Measurements from ENCODE around the gene HGS. TPM values are rescaled to one million over a fixed set of nuclear protein-coding genes. Genes with fewer than 3 reads are reported as not detected.

Gene HGS
- total RNA-seq, 2 experiments from 2014 or later, result 99.3 to 107 TPM

GRCh38 chr17:81648013-81648706 is 35.7 kb upstream of the HGS start:
- no peaks in the 10 kb centered on the region for H3K9me3 Mint-ChIP-seq
- no peak for DNase-seq
- peaks cover 23% of the 10 kb centered on the region for H3K27me3 Mint-ChIP-seq
- peaks cover 2% of the 10 kb centered on the region for H3K4me1 Mint-ChIP-seq
- H3K4me3 Mint-ChIP-seq, result no peak overlapping the region
- no peaks in the 10 kb centered on the region for H3K36me3 Mint-ChIP-seq
- no peak overlapping the region for H3K27ac Mint-ChIP-seq

GRCh38 chr17:81648707-81649085 is 35.1 kb upstream of the HGS start:
- peaks cover 7% of the 10 kb centered on the region for H3K4me1 Mint-ChIP-seq
- peaks cover 26% of the 10 kb centered on the region for H3K27me3 Mint-ChIP-seq
- no peak for DNase-seq
- no peak overlapping the region for H3K27ac Mint-ChIP-seq
- H3K9me3 Mint-ChIP-seq, result no peaks in the 10 kb centered on the region
- no peak overlapping the region for H3K4me3 Mint-ChIP-seq
- no peaks in the 10 kb centered on the region for H3K36me3 Mint-ChIP-seq

GRCh38 chr17:81650951-81651350 is 32.9 kb upstream of the HGS start:
- H3K27me3 Mint-ChIP-seq, result peaks cover 26% of the 10 kb centered on the region
- no peak overlapping the region for H3K4me3 Mint-ChIP-seq
- no peak overlapping the region for H3K27ac Mint-ChIP-seq
- no peak for DNase-seq
- H3K36me3 Mint-ChIP-seq, result no peaks in the 10 kb centered on the region
- peaks cover 9% of the 10 kb centered on the region for H3K4me1 Mint-ChIP-seq
- H3K9me3 Mint-ChIP-seq, result no peaks in the 10 kb centered on the region

GRCh38 chr17:81651692-81652091 is 32.1 kb upstream of the HGS start:
- no peaks in the 10 kb centered on the region for H3K9me3 Mint-ChIP-seq
- no peak overlapping the region for H3K27ac Mint-ChIP-seq
- no peaks in the 10 kb centered on the region for H3K36me3 Mint-ChIP-seq
- H3K4me1 Mint-ChIP-seq, result peaks cover 9% of the 10 kb centered on the region
- peak overlapping the region; percentile 5 for H3K4me3 Mint-ChIP-seq
- H3K27me3 Mint-ChIP-seq, result peaks cover 26% of the 10 kb centered on the region
- DNase-seq, result no peak

- Mint-ChIP-seq H3K4me3 (peak overlapping the region; percentile 83), H3K27ac (peak overlapping the region; percentile 69), H3K36me3 (no peaks in the 10 kb centered on the region), H3K9me3 (no peaks in the 10 kb centered on the region), H3K27me3 (peaks cover 18% of the 10 kb centered on the region), H3K4me1 (peaks cover 13% of the 10 kb centered on the region)
- DNase-seq, result peak; percentile 39
Measured at GRCh38 chr17:81652906-81653771, 30.7 kb upstream of the HGS start.

GRCh38 chr17:81655378-81656117 is 28.3 kb upstream of the HGS start:
- Mint-ChIP-seq H3K27ac (no peak overlapping the region), H3K36me3 (no peaks in the 10 kb centered on the region), H3K27me3 (peaks cover 4% of the 10 kb centered on the region), H3K4me1 (peaks cover 13% of the 10 kb centered on the region), H3K4me3 (no peak overlapping the region), H3K9me3 (no peaks in the 10 kb centered on the region)
- no peak for DNase-seq

GRCh38 chr17:81656118-81656743 is 27.6 kb upstream of the HGS start, which contains the start of gene PDE6G:
PDE6G (minus strand) TSS chr17:81656542; CDS start chr17:81653305, 3,237 bp downstream.
- Mint-ChIP-seq H3K4me3 (no peak within 1 kb of the TSS), H3K27me3 (peaks cover 4% of the 10 kb centered on the region), H3K9me3 (no peaks in the 10 kb centered on the region), H3K27ac (no peak within 1 kb of the TSS), H3K4me1 (peaks cover 13% of the 10 kb centered on the region), H3K36me3 (no peaks in the 10 kb centered on the region)
- DNase-seq, result no peak

GRCh38 chr17:81656835-81657234 is 27.0 kb upstream of the HGS start:
- no peak for DNase-seq
- Mint-ChIP-seq H3K4me1 (peaks cover 12% of the 10 kb centered on the region), H3K4me3 (no peak overlapping the region), H3K27me3 (peaks cover 4% of the 10 kb centered on the region), H3K27ac (no peak overlapping the region), H3K9me3 (no peaks in the 10 kb centered on the region), H3K36me3 (no peaks in the 10 kb centered on the region)

GRCh38 chr17:81659038-81659437 is 24.8 kb upstream of the HGS start:
- H3K27ac Mint-ChIP-seq, result no peak overlapping the region
- H3K36me3 Mint-ChIP-seq, result peaks cover under 1% of the 10 kb centered on the region
- H3K4me3 Mint-ChIP-seq, result no peak overlapping the region
- DNase-seq, result no peak
- H3K27me3 Mint-ChIP-seq, result no peaks in the 10 kb centered on the region
- H3K4me1 Mint-ChIP-seq, result peaks cover 15% of the 10 kb centered on the region
- H3K9me3 Mint-ChIP-seq, result no peaks in the 10 kb centered on the region

- Mint-ChIP-seq H3K4me3 (no peak overlapping the region), H3K36me3 (peaks cover 15% of the 10 kb centered on the region), H3K27ac (no peak overlapping the region), H3K27me3 (no peaks in the 10 kb centered on the region), H3K9me3 (no peaks in the 10 kb centered on the region), H3K4me1 (peaks cover 25% of the 10 kb centered on the region)
- DNase-seq, result no peak
Measured at GRCh38 chr17:81660441-81660840, 23.4 kb upstream of the HGS start.

- DNase-seq, result no peak
- Mint-ChIP-seq H3K27ac (no peak overlapping the region), H3K4me3 (no peak overlapping the region), H3K9me3 (no peaks in the 10 kb centered on the region), H3K27me3 (no peaks in the 10 kb centered on the region), H3K4me1 (peaks cover 26% of the 10 kb centered on the region), H3K36me3 (peaks cover 24% of the 10 kb centered on the region)
Measured at GRCh38 chr17:81662002-81662401, 21.8 kb upstream of the HGS start.

- peak; percentile 25 for DNase-seq
- peaks cover 42% of the 10 kb centered on the region for H3K36me3 Mint-ChIP-seq
- peak overlapping the region; percentile 99 for H3K27ac Mint-ChIP-seq
- H3K4me1 Mint-ChIP-seq, result peaks cover 37% of the 10 kb centered on the region
- H3K27me3 Mint-ChIP-seq, result no peaks in the 10 kb centered on the region
- no peaks in the 10 kb centered on the region for H3K9me3 Mint-ChIP-seq
- peak overlapping the region; percentile 14 for H3K4me3 Mint-ChIP-seq
Measured at GRCh38 chr17:81664051-81664470, 19.8 kb upstream of the HGS start.

- Mint-ChIP-seq H3K9me3 (no peaks in the 10 kb centered on the region), H3K27ac (peak overlapping the region; percentile 99), H3K4me3 (peak overlapping the region; percentile 98), H3K36me3 (peaks cover 51% of the 10 kb centered on the region), H3K27me3 (no peaks in the 10 kb centered on the region), H3K4me1 (peaks cover 37% of the 10 kb centered on the region)
- DNase-seq, result peak; percentile 65
Measured at GRCh38 chr17:81665205-81666091, 18.4 kb upstream of the HGS start.

- DNase-seq, result no peak
Measured at GRCh38 chr17:81666092-81666341, 17.8 kb upstream of the HGS start.

More at GRCh38 chr17:81666092-81666341, 17.8 kb upstream of the HGS start:
- peak overlapping the region; percentile 98 for H3K4me3 Mint-ChIP-seq
- peaks cover 51% of the 10 kb centered on the region for H3K36me3 Mint-ChIP-seq
- H3K9me3 Mint-ChIP-seq, result no peaks in the 10 kb centered on the region
- H3K27ac Mint-ChIP-seq, result peak overlapping the region; percentile 99
- H3K4me1 Mint-ChIP-seq, result peaks cover 37% of the 10 kb centered on the region
- H3K27me3 Mint-ChIP-seq, result no peaks in the 10 kb centered on the region

All from activated naive CD8-positive, alpha-beta T cell treated with anti-CD3 and anti-CD28 coated beads for 36 hours (primary cell).